Right renal pelvis (tissue), 4 donors: Measurements from ENCODE around the gene HNRNPA3. TPM values are rescaled to one million over a fixed set of nuclear protein-coding genes. Genes with fewer than 3 reads are reported as not detected.
"Not testable (repeated sequence)": the region's sequence is repeated elsewhere in the genome, so short reads cannot be mapped to it uniquely, and the experiment has no call there.

ENCODE experiments used
- DNase-seq, 4 donors: peaks; one replicate each; pipeline ENCODE4 v3.0.0-alpha.2; 2013; ENCODE audit warnings: low read depth in 4 of 4, low spot score in 3 of 4, missing footprints in 1 of 4
- polyA plus RNA-seq, 4 donors: library from polyadenylated mRNA; unstranded; fragments of 120-200 nt; gene quantifications; one replicate each; pipeline ENCODE4 v1.2.1, GENCODE V29; 2013; ENCODE audit not compliant: insufficient read length in 4 of 4

Gene HNRNPA3
- polyA plus RNA-seq, 4 donors: 535 to 632 (median 606) TPM

- peak in 1 of 4 donors; percentile 43 for DNase-seq
These were observed 24.8 kb upstream of the HNRNPA3 start for GRCh38 chr2:177187631-177188312.

- no peak for DNase-seq
These were observed 23.8 kb upstream of the HNRNPA3 start for GRCh38 chr2:177188482-177189469.

DNA sequence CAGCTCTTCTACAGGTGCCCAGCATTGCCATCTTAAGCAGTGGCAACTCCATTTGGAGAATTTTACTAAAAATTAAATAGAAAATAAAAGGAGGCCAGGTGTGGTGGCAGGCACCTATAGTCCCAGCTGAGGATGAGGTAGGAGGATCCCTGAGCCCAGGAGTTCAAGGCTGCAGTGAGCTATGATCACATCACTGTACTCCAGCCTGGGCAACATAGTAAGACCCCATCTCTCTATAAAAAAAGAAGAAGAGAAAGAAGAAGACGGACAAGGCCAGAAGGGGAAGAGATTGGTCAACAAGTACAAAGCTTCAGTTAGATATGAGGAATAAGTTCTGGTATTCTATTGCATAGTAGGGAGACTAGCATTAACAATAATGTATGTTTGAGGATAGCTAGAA, 21.7 kb upstream of the HNRNPA3 start:
- DNase-seq: no peak

DNA sequence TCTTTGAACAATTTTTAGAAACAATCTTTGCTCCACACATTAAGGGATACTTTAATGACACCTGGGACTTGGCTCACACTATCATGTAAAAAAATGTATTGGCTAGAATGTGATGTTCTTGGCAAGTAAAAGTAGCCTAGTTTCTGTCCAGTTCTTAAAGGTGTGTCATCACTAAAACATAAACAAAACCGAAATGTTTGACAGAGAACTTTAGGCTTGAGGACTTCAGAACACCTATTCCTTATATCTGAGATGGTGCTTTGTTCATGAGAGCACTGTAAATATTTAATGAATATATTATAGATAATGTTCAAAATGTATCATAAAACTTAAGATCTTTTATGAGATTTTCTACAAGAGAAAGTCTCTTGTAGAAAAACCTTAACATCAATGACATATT, 19.8 kb upstream of the HNRNPA3 start:
- DNase-seq: no peak

- DNase-seq: no peak
These were observed 19.4 kb upstream of the HNRNPA3 start for GRCh38 chr2:177193240-177193639.

DNA sequence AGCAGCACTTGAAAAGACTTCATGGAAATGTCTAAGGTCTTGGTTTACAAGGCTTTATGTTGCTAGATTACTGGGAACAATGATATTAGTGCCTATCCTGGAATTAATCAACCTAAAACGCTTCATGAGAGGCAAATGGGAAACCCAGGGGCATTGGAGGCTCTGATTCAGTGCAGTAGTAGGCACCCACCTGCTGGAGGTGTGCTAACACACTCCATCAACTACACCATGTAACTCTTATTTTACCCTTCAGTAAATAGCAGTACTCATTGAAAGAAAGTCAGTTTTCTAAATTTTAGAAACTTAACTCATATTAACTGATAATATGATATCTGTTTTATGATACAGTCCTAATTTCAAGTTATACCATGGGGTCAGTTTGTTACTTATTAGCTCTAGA, 17.4 kb upstream of the HNRNPA3 start:
- no peak for DNase-seq

DNA sequence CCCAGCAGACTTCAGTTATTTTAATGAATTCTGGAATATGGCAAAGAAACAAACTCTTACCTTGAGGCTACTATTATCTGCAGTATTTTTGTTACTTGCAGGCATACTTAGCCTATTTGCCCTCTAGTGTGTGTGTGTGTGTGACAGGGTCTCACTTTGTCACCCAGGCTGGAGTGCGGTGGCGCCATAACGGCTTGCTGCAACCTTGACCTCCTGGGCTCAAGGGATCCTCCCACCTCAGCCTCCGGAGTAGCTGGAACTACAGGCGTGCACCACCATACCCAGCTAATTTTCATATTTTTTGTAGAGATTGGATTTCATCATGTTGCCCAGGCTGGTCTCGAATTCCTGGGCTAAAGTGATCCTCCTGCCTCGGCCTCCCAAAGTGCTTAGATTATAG, 12.2 kb upstream of the HNRNPA3 start:
- not testable (repeated sequence) for DNase-seq

DNA sequence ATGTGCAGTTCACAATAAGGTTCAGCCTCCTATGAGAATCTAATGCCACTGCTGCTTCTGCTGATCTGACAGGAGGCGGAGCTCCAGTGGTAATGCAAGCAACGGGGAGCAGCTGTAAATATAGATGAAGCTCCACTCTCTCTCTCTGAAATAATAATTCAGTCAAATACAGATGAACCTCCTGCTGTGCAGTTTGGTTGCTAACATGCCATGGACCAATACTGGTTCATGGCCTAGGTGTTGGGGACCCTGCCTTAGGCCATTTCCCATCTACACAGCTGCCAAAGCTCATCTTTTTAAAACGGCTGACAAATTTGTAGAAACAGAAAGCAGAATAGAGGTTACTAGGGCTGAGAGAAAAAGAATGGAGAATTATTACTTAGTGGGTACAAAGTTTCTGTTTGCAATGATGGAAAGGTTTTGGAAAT, 10.7 kb upstream of the HNRNPA3 start:
- no peak for DNase-seq

DNA sequence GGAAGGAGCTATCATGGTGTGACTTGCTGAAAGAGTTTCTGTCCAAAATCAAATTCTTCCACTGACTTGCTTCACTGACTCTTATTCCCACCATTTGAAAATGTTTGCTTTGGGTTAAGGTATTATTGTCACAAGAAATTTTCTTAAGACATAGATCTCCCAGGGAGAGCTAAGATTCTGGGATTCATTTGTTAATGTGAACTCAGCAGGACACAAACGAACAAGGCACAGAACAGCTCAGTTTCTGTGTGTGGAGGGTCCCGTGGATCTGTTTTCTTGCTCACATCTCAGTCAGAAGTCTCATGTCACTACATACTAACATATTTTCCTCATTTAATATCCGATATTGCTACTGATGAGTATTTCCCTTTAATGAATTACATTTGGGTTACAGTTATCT, 8.2 kb upstream of the HNRNPA3 start:
- DNase-seq: no peak

DNA sequence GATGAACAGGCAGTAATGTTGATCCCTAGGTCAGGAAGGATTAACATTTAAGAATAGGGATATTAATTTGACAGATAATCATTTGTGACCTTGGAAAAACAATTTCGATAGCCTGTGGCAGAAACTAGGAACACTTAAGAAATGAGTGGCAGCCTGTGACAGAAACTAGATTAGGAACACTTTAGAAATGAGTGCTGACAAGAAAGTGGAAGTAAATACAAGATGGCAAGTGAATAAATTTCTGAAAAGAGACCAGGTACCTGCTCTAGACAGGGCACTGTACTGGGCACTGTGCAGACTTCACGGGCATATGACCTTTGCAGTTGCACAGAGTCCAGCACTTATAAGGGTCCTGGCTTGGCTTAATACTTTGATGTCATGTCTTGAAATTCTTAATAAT, 5.5 kb upstream of the HNRNPA3 start:
- DNase-seq: no peak

DNA sequence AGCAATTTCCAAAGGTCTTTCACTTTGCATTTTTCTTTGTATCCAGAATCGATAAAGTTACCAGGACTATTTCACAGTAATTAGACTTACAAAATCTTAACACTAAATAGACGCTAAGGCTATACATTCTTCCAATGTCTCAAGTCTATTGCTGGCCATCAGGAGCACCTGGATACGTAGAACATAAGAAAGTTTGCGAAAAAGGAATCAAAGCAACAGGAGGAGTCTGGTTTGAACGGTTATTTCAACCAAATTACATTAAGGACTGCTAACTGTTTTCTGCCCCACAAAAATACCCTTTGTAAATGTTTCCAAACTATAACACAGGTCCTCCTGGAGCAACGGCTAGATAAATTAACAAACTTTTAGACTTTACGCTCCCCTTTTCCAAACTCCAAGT, 1.4 kb upstream of the HNRNPA3 start:
- no peak for DNase-seq

GRCh38 chr2:177211576-177212105, 953 bp upstream of the HNRNPA3 start:
- no peak for DNase-seq

DNA sequence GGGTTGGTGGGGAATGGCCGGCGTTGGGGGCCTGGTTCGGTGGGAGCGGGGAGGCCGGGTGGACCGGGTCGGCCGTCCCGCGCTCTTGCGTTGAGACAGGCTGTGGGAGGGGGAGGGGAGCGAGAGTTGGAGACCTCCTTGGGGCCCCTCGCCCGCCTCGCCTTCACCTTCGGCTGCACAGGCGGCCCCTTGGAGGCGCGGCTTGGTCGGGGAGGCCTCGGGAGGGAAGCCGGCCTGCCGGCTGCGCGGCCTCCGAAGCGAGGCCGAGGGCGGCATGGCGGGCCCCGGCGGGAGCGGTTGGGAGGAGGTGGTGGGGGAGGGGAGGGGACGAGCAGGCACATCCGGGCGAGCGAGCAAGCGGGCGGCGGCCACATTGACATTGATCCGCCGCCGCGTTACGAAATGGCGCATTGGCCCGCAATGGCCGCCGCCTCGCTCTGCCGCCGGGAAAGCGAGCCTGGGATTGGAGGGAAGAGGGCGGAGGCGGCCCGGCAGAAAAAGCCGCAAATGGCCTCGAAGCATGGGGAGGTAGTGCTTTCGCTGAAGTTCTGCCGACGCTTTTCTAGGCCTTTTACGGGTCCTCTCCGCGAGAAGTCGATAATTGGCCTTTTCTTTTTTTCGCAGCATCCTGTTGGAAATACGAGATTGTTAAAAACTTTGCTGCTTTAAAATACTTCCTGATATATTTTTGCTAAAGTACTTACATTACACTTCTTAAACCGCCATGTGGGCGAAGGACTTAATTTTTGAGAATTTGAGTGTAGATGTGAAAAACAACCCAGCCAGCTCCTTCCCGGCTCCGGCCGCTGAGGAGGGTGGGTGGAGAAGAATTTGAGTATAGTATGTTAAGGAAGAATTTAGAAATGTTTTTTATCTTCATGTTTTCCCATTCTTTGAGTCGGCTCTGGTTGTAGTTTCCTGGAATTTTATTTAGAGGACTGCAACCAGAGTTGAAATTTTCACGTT, 580 bp downstream of the HNRNPA3 start:
- peak; percentile 69 to 78 (median 74) for DNase-seq

- no peak for DNase-seq
These were observed 4.8 kb downstream of the HNRNPA3 start for GRCh38 chr2:177217247-177217843.

DNA sequence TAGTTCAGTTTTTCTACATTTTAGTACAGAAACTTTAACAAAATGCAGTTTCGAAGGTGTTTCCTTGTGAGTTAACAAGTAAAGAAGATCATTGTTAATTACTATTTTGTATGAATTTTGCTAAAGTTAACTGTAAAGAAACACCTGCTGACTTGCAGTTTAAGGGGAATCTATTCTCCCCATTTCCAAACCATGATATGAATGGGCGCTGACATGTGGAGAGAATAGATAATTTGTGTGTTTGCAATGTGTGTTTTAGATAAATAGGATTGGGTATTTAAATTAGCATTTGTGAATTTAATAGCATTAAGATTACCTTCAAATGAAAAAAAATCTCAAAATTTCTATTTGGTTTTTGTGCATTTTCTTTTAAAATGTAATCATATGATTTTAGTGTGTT, 7.2 kb downstream of the HNRNPA3 start:
- DNase-seq: not testable (repeated sequence)

DNA sequence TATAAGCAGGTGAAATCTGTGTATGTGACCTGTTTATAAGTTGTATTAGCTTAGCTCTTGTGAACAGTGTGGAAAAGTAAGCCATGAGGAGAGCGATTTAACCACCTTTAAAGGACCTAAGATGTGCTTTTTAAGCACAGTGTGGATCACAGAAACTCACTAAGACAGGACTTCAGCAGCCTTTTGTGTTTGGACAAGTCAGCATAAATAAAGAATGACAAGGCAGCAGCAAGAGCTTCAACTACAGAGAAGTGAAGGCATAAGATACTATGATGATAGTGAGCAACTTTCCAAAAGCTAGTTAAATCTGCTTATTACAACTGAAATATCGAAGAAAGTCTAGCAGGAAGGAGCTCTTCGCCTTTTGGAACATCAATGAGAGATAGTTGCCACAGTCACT, 8.9 kb downstream of the HNRNPA3 start:
- no peak for DNase-seq

DNA sequence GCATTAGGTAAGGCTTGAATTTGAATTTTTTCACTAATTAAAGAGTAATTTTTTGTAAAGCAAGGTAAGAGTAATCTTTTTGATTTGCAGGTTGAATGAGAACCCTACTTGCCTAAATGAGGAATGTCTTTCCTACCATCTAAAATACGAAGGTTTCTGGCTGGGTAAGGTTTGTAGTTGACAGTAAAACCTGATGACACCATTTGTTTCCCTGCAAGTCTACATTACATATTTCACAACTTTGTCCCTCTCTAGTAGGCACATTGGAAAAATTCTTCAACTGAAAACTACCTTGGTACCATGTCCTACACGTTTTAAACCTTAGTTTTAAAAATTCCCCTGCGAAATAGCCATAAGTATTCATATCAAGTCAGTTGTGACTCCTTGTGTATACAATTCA, 9.4 kb downstream of the HNRNPA3 start:
- no peak for DNase-seq

DNA sequence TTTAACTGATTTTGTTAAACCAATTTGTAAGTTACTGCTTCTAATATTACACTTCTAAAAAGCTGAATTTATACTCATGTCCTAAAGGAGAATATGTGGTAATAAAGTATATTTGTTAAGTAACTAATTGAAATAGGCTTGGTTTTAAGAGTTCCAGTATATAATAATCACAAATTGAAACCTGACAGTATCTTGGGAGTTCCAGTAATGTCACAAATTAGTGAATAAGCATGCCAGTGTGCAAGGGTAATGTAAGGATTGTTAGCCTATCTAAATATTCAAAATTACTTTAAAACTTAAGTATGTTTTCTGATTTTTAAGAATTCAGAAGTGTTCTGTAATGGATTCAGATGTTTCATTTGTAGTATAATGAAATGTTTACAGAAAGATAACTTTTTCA, 10.8 kb downstream of the HNRNPA3 start:
- DNase-seq: not testable (repeated sequence)

- DNase-seq: no peak
These were observed 13.4 kb downstream of the HNRNPA3 start for GRCh38 chr2:177225965-177226360.
